ENCODE data around the gene USP32.

USP32 gene

DNA sequence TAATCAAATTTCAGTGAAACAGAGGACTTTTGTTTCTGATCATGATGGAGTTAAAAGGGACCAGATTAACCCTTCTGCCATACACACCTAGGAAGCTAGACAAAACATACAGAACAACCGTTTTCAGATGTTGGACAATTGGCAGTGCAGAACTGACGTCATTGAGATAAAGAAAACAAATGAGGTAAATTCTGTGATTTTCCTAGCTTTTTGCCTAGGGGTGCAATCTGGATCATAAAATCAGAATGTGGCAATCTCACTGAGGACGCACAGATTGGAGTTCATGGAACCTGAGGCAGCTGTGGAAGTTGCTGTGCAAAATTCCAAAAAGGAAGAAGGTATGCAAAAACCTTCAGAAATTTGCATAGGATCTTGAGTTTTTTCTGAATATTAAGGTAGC lies 15.0 kb upstream of the USP32 start:
- Histone ChIP-seq H3K9ac (ENCODE audit: low read depth in 1 of 2, low read length in 2 of 2) (no peak overlapping the region), H3K27me3 (ENCODE audit: control insufficient read depth in 1 of 2, insufficient read depth in 2 of 2, low read length in 2 of 2) (no peaks in the 10 kb centered on the region), H3K27ac (ENCODE audit: low read depth, low read length) (no peak overlapping the region)

DNA sequence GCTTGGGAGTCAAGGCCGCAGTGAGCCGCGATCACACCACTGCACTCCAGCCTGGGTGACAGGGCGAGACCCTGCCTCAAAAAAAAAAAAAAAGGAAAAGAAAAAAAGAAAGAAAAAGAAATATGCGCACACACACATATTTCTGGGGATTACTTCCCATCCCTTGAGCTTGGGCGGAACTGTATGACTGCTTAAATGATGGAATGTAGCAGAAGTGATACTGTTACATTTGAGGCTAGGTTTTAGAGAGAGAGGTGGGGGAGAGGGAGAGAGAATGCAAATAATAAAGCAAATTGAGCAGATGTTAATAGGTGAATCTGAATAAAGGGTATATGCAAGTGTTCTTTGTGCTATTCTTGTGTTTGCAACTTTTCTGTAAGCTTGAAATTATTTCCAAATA lies 12.0 kb upstream of the USP32 start:
- Histone ChIP-seq H3K4me1 (ENCODE audit: control insufficient read depth in 1 of 2, insufficient read depth in 2 of 2, low read length in 2 of 2) (no peaks in the 10 kb centered on the region), H3K4me3 (ENCODE audit: low read depth in 1 of 2, low read length in 2 of 2) (no peak overlapping the region), H3K9me3 (ENCODE audit: control insufficient read depth in 1 of 2, low read length in 2 of 2) (no peaks in the 10 kb centered on the region), H3K36me3 (ENCODE audit: control insufficient read depth in 1 of 2, insufficient read depth in 2 of 2, low read length in 2 of 2) (no peaks in the 10 kb centered on the region), H3K27ac (ENCODE audit: low read depth, low read length) (no peak overlapping the region), H3K27me3 (ENCODE audit: control insufficient read depth in 1 of 2, insufficient read depth in 2 of 2, low read length in 2 of 2) (no peaks in the 10 kb centered on the region), H3K9ac (ENCODE audit: low read depth in 1 of 2, low read length in 2 of 2) (no peak overlapping the region)

More for the DNA sequence above, 15.0 kb upstream of the USP32 start:
- Histone ChIP-seq H3K4me1 (ENCODE audit: control insufficient read depth in 1 of 2, insufficient read depth in 2 of 2, low read length in 2 of 2) (no peaks in the 10 kb centered on the region), H3K4me3 (ENCODE audit: low read depth in 1 of 2, low read length in 2 of 2) (no peak overlapping the region), H3K36me3 (ENCODE audit: control insufficient read depth in 1 of 2, insufficient read depth in 2 of 2, low read length in 2 of 2) (no peaks in the 10 kb centered on the region), H3K9me3 (ENCODE audit: control insufficient read depth in 1 of 2, low read length in 2 of 2) (no peaks in the 10 kb centered on the region)

DNA sequence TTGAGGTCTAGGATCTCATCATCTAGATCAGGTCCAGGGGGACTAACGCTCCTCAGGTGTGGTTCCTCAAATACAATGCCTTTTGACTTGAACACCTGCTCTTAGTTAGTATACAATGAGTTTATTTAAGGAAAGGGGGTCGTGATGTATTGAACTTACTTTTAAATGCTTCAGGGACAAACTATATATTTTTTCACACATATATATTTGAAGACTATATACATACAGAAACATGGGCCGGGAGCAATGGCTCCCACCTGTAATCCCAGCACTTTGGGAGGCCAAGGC lies 11.5 kb upstream of the USP32 start:
- Histone ChIP-seq H3K9ac (ENCODE audit: low read depth in 1 of 2, low read length in 2 of 2) (no peak overlapping the region), H3K9me3 (ENCODE audit: control insufficient read depth in 1 of 2, low read length in 2 of 2) (no peaks in the 10 kb centered on the region), H3K4me3 (ENCODE audit: low read depth in 1 of 2, low read length in 2 of 2) (no peak overlapping the region), H3K27ac (ENCODE audit: low read depth, low read length) (no peak overlapping the region), H3K36me3 (ENCODE audit: control insufficient read depth in 1 of 2, insufficient read depth in 2 of 2, low read length in 2 of 2) (no peaks in the 10 kb centered on the region), H3K27me3 (ENCODE audit: control insufficient read depth in 1 of 2, insufficient read depth in 2 of 2, low read length in 2 of 2) (no peaks in the 10 kb centered on the region), H3K4me1 (ENCODE audit: control insufficient read depth in 1 of 2, insufficient read depth in 2 of 2, low read length in 2 of 2) (no peaks in the 10 kb centered on the region)

DNA sequence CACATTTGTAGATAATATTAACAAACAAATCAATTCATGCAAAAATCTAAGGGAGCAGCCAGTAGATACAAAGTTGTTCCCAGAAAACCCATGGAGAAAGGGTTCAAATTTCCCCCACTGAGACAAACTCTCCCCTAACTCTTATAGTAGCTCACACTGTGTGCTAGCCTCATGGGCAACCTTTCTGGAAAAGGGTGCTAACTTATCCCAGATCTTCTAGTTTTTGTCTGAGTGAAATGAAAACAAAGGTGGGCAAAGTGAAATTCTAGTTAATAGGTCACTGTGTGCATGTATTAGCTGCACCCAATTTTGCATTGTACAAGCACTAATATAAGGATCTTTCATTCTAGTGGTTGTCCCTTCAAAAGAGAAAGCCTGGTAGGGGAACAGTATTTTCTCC lies 9.9 kb upstream of the USP32 start:
- Histone ChIP-seq H3K9me3 (ENCODE audit: control insufficient read depth in 1 of 2, low read length in 2 of 2) (no peaks in the 10 kb centered on the region), H3K36me3 (ENCODE audit: control insufficient read depth in 1 of 2, insufficient read depth in 2 of 2, low read length in 2 of 2) (no peaks in the 10 kb centered on the region), H3K4me3 (ENCODE audit: low read depth in 1 of 2, low read length in 2 of 2) (no peak overlapping the region), H3K27me3 (ENCODE audit: control insufficient read depth in 1 of 2, insufficient read depth in 2 of 2, low read length in 2 of 2) (no peaks in the 10 kb centered on the region), H3K27ac (ENCODE audit: low read depth, low read length) (no peak overlapping the region), H3K9ac (ENCODE audit: low read depth in 1 of 2, low read length in 2 of 2) (no peak overlapping the region), H3K4me1 (ENCODE audit: control insufficient read depth in 1 of 2, insufficient read depth in 2 of 2, low read length in 2 of 2) (no peaks in the 10 kb centered on the region)

DNA sequence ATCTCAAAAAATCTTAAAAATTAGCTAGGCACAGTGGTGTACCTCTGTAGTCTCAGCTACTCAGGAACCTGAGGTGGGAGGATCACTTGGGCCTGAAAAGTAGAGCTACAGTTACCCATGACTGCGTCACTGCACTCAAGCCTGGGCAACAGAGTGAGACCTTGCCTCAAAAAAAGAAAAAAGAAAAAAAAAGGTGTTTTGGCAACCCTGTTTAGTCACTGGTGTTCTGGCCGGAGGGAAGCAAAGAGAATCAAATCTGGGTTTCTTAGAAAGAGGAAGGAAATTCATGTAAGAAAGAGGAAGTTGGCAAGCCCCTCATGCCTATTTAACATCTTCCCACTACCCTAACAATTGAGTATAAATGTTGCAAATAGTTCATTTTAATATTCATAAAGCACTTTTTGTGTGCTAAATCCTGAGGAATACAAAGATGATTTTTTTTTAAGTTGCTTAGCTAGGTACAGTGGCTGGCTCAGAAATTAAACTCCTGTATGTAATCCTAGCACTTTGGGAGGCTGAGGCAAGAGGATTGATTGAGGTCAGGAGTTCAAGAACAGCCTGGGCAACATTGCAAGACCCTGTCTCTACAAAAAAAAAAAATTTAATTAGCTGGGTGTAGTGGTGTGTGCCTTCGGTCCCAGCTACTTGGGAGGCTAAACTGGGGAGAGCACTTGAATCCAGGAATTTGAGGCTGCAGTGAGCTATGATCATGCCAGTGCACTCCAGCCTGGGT lies 6.5 kb upstream of the USP32 start:
- H3K9me3 ChIP-seq (ENCODE audit: control insufficient read depth in 1 of 2, low read length in 2 of 2): no peaks in the 10 kb centered on the region
- no peak overlapping the region for H3K27ac ChIP-seq (ENCODE audit: low read depth, low read length)
- H3K9ac ChIP-seq (ENCODE audit: low read depth in 1 of 2, low read length in 2 of 2): no peak overlapping the region
- H3K4me1 ChIP-seq (ENCODE audit: control insufficient read depth in 1 of 2, insufficient read depth in 2 of 2, low read length in 2 of 2): no peaks in the 10 kb centered on the region
- H3K36me3 ChIP-seq (ENCODE audit: control insufficient read depth in 1 of 2, insufficient read depth in 2 of 2, low read length in 2 of 2): no peaks in the 10 kb centered on the region
- no peaks in the 10 kb centered on the region for H3K27me3 ChIP-seq (ENCODE audit: control insufficient read depth in 1 of 2, insufficient read depth in 2 of 2, low read length in 2 of 2)
- H3K4me3 ChIP-seq (ENCODE audit: low read depth in 1 of 2, low read length in 2 of 2): no peak overlapping the region

DNA sequence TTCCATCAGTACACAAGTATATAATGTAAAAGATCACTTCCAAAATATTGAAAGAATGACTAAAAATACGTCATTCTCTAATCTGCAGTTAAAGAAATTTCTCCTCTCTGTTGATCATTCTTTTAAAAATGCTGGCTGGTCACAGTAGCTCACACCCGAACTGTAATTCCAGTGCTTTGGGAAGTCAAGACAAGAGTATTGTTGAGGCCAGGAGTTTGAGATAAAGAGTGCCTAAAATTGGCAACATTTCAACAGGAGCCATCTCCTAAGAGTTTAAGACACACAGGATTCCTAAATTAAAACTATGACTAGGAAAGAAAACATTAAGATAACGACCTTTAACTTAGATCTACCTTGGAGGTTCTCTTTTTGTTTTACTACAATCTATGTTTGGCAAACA lies 4.5 kb upstream of the USP32 start:
- H3K27ac ChIP-seq (ENCODE audit: low read depth, low read length): no peak overlapping the region
- H3K4me1 ChIP-seq (ENCODE audit: control insufficient read depth in 1 of 2, insufficient read depth in 2 of 2, low read length in 2 of 2): peaks cover 3 to 8% of the 10 kb centered on the region in 2 donors
- no peak overlapping the region for H3K9ac ChIP-seq (ENCODE audit: low read depth in 1 of 2, low read length in 2 of 2)
- H3K36me3 ChIP-seq (ENCODE audit: control insufficient read depth in 1 of 2, insufficient read depth in 2 of 2, low read length in 2 of 2): no peaks in the 10 kb centered on the region
- H3K9me3 ChIP-seq (ENCODE audit: control insufficient read depth in 1 of 2, low read length in 2 of 2): no peaks in the 10 kb centered on the region
- H3K27me3 ChIP-seq (ENCODE audit: control insufficient read depth in 1 of 2, insufficient read depth in 2 of 2, low read length in 2 of 2): no peaks in the 10 kb centered on the region
- H3K4me3 ChIP-seq (ENCODE audit: low read depth in 1 of 2, low read length in 2 of 2): no peak overlapping the region

DNA sequence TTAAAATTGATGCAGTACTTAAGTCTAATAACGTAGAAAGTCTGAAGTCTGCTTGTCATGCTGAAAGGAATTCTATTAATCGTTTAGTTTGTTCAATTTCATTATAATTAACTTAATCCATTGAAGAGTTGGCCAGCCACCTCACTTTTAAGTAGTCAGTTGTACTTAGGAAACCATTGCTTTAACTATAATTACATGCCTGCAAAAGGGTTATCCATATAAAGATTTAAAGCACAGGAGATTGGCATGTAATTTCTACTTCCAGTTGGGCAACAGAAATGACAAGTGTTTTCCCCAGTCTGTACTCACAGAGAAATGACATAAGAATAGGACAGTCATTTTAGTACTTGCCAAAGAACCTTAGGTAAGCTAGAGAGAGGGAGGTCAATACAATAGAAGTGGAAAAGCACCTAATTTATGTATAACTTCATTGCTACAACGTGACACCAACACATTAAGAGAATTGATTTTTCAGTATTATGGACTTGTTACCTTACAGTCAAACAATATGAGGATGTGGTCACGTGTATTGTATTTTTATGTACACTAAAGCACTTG lies 3.7 kb upstream of the USP32 start:
- Histone ChIP-seq H3K27ac (ENCODE audit: low read depth, low read length) (no peak overlapping the region), H3K9me3 (ENCODE audit: control insufficient read depth in 1 of 2, low read length in 2 of 2) (no peaks in the 10 kb centered on the region), H3K9ac (ENCODE audit: low read depth in 1 of 2, low read length in 2 of 2) (no peak overlapping the region), H3K27me3 (ENCODE audit: control insufficient read depth in 1 of 2, insufficient read depth in 2 of 2, low read length in 2 of 2) (no peaks in the 10 kb centered on the region), H3K4me1 (ENCODE audit: control insufficient read depth in 1 of 2, insufficient read depth in 2 of 2, low read length in 2 of 2) (peaks cover 9 to 15% of the 10 kb centered on the region in 2 donors), H3K4me3 (ENCODE audit: low read depth in 1 of 2, low read length in 2 of 2) (no peak overlapping the region), H3K36me3 (ENCODE audit: control insufficient read depth in 1 of 2, insufficient read depth in 2 of 2, low read length in 2 of 2) (no peaks in the 10 kb centered on the region)

DNA sequence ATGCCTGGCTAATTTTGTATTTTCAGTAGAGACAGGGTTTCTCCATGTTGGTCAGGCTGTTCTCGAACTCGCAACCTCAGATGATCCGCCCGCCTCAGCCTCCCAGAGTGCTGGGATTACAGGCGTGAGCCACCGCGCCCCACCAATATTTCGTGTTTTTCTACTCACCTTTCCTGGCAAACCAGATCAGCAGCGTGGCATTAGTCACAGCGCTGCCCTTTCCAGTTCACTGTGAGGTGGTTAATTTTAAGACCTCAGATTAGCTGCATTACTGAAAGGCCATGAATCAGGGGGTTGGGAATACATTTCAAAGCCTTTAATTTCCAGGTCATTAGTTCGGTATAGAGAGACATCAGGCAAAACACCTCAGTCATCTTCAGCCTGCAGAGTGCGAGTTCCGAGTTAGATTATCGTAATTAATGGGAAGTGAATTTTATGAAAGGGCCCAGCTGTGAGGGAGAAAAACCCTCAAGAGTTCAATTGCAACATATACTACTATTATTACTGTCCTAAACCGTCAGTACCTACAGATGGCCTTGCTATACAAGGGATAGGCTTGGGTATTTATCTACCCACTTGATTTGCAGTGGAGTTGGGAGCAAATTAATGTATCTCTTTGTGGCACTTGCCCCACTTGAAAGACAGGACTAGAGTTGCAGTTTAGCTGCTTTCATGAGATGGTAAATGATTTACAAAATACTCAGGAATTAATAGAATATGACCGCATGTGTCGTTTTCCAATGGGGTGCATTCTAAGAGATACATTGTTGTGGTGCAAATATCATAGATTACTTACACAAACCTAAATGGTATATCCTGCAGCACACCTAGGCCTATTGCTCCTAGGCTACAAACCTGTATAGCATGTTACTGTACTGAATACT lies 2.1 kb upstream of the USP32 start:
- Histone ChIP-seq H3K36me3 (ENCODE audit: control insufficient read depth in 1 of 2, insufficient read depth in 2 of 2, low read length in 2 of 2) (no peaks in the 10 kb centered on the region), H3K9ac (ENCODE audit: low read depth in 1 of 2, low read length in 2 of 2) (no peak overlapping the region), H3K9me3 (ENCODE audit: control insufficient read depth in 1 of 2, low read length in 2 of 2) (no peaks in the 10 kb centered on the region), H3K4me1 (ENCODE audit: control insufficient read depth in 1 of 2, insufficient read depth in 2 of 2, low read length in 2 of 2) (peaks cover 16 to 22% of the 10 kb centered on the region in 2 donors), H3K27ac (ENCODE audit: low read depth, low read length) (no peak overlapping the region), H3K27me3 (ENCODE audit: control insufficient read depth in 1 of 2, insufficient read depth in 2 of 2, low read length in 2 of 2) (no peaks in the 10 kb centered on the region), H3K4me3 (ENCODE audit: low read depth in 1 of 2, low read length in 2 of 2) (no peak overlapping the region)

DNA sequence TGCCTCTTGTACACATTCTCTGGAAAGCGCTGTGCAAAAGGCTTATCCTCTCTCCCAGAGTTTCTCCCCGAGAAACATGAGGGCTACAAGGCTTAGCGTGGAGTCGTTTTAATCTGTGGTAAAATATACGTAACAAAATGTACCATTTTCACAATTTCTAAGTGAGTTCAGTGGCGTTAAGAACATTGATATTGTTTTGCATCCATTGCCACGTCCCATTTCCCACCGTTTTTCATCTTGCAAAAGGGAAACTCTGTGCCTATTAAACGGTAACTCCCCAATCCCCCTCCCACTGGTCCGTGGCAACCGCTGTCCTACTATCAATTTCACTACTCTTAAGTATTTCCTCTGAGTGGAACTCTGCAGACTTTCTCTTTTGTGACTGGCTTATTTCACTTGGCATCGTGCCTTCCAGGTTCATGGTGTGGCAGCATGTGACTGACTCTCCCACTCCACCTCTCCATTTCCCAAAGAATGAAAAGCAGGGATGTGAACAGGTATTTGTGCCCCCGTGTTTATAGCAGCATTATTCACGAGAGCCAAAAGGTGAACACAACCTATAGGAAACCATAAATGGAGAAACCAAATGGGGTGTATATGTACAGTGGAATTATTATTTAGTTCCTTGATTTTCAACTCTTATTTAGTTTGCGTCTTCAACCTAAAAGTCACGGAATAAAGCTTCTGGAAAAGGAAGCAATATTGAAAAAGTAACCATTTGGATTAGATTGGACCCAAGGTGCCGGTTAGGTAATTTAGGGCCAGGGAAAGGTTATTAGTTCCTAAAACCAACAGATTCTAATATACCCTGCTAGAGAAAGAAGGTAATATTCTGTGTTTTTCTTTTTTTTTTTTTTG lies 1.1 kb upstream of the USP32 start:
- H3K9me3 ChIP-seq (ENCODE audit: control insufficient read depth in 1 of 2, low read length in 2 of 2): no peaks in the 10 kb centered on the region

More for the DNA sequence above, 1.1 kb upstream of the USP32 start:
- H3K4me3 ChIP-seq (ENCODE audit: low read depth in 1 of 2, low read length in 2 of 2): peak overlapping the region; percentile 91 to 99
- H3K4me1 ChIP-seq (ENCODE audit: control insufficient read depth in 1 of 2, insufficient read depth in 2 of 2, low read length in 2 of 2): peaks cover 16 to 25% of the 10 kb centered on the region in 2 donors
- H3K27ac ChIP-seq (ENCODE audit: low read depth, low read length): peak overlapping the region; percentile 77
- H3K27me3 ChIP-seq (ENCODE audit: control insufficient read depth in 1 of 2, insufficient read depth in 2 of 2, low read length in 2 of 2): no peaks in the 10 kb centered on the region
- no peaks in the 10 kb centered on the region for H3K36me3 ChIP-seq (ENCODE audit: control insufficient read depth in 1 of 2, insufficient read depth in 2 of 2, low read length in 2 of 2)
- H3K9ac ChIP-seq (ENCODE audit: low read depth in 1 of 2, low read length in 2 of 2): peak overlapping the region; percentile 88 to 97

All from duodenal mucosa (tissue), 2 donors.